NCI-H226 (cell line): ENCODE results near the gene KRAS.
"Not testable (repeated sequence)": the region's sequence is repeated elsewhere in the genome, so short reads cannot be mapped to it uniquely, and the experiment has no call there.

Source experiments
- DNase-seq: peaks from one replicate; pipeline ENCODE4 v3.0.0-alpha.2; 2015

Gene KRAS

DNA sequence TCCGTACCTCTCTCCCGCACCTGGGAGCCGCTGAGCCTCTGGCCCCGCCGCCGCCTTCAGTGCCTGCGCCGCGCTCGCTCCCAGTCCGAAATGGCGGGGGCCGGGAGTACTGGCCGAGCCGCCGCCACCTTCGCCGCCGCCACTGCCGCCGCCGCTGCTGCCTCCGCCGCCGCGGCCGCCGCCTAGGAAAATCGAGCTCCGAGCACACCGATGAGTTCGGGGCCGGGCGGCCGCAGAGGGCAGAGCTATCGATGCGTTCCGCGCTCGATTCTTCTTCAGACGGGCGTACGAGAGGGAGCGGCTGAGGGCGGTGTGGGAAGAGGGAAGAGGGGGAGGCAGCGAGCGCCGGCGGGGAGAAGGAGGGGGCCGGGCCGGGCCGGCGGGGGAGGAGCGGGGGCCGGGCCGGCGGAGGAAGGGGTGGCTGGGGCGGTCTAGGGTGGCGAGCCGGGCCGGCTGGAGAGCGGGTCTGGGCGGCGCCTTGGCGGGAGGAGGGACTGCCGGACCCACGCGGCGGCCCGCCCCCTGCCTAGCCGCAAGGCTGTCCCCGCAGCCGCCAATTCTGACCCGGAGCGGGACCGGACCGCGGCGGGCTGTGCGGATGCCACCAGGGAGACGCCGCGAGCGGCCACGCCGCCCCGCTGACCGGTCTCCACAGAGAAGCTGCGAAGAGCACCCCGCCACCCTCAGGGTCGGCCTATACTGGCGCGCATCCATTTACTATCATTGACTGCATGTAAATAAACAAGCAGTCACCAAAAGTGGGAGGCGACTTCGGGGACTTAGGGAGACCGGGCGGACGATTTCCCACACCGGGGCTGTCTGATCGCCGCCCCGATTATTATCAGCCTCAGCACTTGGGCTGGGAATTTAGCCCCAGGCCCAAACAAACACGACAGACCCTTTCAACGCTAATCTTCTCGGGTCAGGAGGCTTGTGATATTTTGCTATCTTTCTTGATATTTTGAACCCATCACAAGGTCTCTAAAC lies at the start of gene KRAS:
Gene KRAS (minus strand): TSS at position 186 of the 987 bp plus-strand sequence.
- DNase-seq, result peak; percentile 95

GRCh38 chr12:25296381-25296780 lies 45.7 kb upstream of the KRAS start:
- DNase-seq, result no peak

DNA sequence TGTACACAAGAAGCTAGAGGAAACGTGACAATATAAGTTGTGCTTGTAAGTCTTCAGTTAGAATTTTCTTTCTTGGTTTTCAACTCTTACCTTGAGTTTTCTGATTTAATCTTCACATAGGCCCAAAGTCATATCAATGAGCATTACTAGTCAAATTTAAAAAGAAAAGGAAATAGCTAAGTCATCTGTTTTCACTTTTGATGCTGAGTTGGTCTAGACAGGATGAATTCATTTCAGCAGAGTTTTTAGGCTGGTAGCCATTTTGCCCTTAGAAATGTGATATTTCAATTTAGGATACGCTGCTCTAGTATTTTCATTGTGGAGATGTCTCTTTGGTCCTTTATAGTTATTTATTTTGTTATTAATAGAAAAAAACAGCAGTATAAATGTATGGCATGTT lies 44.6 kb upstream of the KRAS start:
- DNase-seq, result no peak

DNA sequence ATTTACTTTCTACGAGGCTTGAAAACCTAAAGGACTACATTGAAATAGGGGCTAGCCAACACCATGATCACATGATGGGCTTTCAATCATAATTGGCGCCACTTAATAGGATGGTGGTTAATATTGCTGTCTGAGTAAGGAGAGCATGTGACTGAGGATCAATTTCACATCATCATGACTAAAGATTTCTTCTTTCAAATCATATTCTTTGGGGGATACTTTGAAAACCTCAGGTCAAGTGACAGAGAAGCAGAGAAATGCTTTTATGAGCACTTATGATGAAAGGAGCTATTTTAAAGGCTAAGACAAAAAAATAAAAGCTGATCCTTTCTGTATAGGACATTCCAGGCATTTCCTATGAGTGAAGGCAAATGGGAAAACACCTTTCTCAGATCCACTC lies 42.9 kb upstream of the KRAS start:
- no peak for DNase-seq

GRCh38 chr12:25292810-25293221 lies 42.1 kb upstream of the KRAS start:
- not testable (repeated sequence) for DNase-seq

DNA sequence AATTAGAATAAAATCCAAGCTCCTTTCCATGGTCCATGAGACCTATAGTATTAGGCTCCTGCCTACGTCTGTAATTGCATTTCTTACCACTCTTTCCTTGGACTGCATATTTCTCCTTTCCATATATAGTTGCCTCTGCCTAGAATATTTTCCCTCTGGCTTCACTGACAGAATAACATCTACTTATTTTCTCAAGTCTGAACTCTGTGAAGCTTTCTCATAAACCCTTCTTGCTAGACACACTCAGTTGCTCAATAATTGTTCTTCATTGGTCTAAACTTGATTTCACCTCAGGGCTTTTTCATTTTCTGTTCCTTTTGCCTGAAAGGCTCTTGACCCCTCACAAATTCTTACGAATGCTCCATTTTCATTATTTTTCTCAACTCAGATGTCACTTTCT lies 36.9 kb upstream of the KRAS start:
- no peak for DNase-seq

- DNase-seq, result no peak
These were observed 36.1 kb upstream of the KRAS start for GRCh38 chr12:25286837-25287236.

DNA sequence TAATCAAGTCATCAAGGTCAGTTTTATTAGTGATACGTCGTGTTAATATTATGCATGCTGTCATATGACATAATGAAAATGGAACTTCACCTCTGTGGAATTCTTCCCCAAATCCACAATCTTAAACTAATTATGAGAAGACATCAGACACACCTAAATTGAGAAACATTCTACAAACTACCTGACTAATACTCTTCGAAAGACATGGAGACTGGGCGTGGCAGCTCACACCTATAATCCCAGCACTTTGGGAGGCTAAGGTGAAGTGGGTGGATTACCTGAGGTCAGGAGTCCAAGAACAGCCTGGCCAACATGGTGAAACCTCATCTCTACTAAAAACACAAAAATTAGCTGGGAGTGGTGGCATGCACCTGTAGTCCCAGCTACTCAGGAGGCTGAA lies 33.3 kb upstream of the KRAS start:
- DNase-seq, result no peak

GRCh38 chr12:25283006-25283405 lies 32.3 kb upstream of the KRAS start:
- DNase-seq, result no peak

DNA sequence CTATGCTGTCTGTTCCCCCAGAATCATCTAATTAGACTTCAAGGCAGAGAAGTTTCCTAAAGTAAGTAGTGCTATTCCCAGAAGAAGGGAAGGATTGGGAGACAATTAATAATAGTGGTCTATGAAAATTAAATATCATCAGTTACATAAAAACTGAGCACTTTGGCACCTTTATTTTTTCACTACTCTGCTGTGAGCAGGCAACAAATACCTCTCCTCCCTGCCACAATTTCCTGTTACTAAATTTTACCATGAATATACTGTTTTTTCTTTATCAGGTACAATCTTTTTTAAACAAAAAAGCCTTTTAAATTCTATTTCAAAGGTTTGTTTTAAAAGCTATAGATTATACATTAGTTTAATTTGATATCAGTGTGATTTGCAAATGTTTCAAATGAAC lies 29.4 kb upstream of the KRAS start:
- DNase-seq, result no peak

- no peak for DNase-seq
These were observed 27.5 kb upstream of the KRAS start for GRCh38 chr12:25278269-25278668.

GRCh38 chr12:25276199-25276937 lies 25.6 kb upstream of the KRAS start:
- peak; percentile 78 for DNase-seq

GRCh38 chr12:25271486-25272098 lies 20.9 kb upstream of the KRAS start:
- no peak for DNase-seq

- DNase-seq, result no peak
These were observed 19.0 kb upstream of the KRAS start for GRCh38 chr12:25269701-25270100.

GRCh38 chr12:25266497-25266896 lies 15.8 kb upstream of the KRAS start:
- no peak for DNase-seq

- DNase-seq, result no peak
These were observed 14.1 kb upstream of the KRAS start for GRCh38 chr12:25264862-25265261.

- DNase-seq, result no peak
These were observed 13.4 kb upstream of the KRAS start for GRCh38 chr12:25264114-25264513.

DNA sequence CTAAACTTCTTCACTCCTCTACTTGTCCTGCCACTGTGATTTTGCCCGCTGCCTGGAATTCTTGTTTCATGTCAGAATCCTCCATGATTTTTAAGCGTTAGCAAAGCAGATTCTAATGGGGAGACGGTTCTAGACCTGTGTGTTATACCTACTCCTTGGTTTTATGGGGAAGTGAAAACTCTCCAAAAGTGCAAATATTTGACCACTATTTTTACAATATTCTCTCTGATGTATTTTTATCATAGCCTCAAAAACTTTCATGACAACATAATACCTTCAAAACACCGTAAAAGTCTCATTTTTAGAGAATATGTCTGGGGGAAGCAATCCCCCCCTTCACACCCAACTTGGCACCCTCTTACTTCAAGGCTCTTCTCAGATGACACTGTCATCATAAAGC lies 12.9 kb upstream of the KRAS start:
- DNase-seq, result no peak

DNA sequence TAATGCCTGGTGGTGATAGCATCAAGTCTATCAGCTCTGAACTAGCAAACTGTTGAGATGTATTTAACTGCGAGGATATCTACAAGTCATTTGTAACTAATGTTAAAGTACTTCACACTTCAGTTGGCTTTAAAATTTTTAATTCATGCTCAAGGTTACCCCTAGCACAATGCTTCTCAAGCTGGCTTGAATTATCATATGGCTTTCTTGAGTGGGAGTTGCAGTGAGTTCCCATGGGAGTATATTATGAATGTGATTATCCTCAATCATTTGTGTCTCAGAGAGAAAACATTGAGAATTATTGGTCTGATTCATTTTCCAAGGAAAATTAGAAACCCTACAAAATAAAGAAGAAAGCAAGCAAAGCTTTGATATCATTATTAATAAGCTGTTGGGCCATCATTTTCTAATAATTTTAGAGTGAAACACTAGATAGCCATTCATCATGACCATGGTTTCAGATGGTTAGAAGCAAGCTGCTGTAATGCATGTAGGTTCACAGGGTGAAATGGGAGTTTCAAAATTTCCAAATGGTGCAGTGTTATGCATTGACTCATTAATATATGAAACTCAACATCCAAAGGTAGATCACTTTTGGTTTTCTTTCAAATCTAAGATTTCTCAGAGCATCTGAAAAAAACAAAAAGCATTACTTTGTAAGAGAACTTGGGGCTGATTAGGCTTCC lies 11.8 kb upstream of the KRAS start:
- DNase-seq, result no peak

DNA sequence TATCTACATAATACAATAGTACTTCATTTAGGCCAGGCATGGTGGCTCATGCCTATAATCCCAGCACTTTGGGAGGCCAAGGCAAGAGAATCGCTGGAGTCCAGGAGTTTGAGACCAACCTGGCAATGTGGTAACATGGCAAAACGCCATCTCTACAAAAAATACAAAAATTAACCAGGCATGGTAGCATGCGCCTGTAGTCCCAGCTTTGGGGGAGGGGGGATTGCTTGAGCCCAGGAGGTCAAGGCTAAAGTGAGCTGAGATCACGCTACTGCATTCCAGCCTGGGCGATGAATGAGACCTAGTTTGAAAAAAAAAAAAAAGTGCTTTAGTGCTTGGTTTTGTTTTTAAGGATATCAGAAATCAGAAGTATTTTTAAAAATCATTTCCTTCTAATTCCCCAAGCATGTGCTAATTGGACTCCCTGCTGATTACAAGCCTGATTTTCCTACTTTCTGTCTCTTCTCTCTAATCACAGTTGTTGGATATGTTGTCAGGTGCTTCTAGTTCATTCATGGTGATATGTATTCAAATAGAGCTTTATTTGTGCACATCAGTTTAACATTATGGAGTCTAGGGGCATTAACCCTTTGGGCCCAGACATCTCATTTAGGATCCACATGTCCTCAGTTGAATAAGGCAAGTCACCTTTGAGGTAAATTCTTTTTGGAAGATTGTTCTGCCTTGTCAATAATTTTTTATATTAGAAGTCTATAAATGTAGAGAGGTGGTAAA lies 7.0 kb upstream of the KRAS start:
- no peak for DNase-seq

- no peak for DNase-seq
These were observed 6.1 kb upstream of the KRAS start for GRCh38 chr12:25256826-25257225.

DNA sequence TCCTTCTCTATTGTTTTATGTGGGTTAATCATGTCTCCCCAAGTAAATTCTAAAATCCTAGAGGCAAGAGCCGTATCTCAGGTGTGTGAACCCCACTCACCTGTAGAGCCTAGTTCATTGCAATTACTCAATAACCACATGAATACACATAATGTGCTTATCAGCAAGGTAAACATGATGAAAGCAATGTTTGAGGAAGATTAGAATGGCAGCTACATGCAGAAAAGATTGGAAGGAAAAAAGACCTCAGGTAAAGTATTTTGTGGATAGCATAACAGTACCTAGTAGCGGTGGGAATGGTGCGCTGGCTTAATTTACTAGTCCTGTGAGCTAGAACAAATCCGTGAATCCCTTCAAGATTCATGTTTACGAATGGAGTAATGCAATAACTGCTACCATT lies 5.3 kb upstream of the KRAS start:
- no peak for DNase-seq
